ENCODE results near the gene ADAP1.

ADAP1 gene

GRCh38 chr7:949021-949934, 5.2 kb downstream of the ADAP1 start:
- TF ChIP-seq CTCF (IDR thresholded peaks at IDR 0.05; ENCODE audit: low read depth, low read length, missing control alignments) = no peak
- Histone ChIP-seq H3K4me3 (ENCODE audit: low read depth, low read length) (no peak overlapping the region), H3K27me3 (replicated peaks) (peaks cover 2% of the 10 kb centered on the region), H3K36me3 (replicated peaks) (no peaks in the 10 kb centered on the region), H3K27ac (no peak overlapping the region)
- in situ Hi-C loops (cut with HindIII; ENCODE audit: low pct_ligation_motif_present, low sequenced_read_pairs) = no loop called here
- no peak for DNase-seq

- H3K4me3 ChIP-seq (ENCODE audit: low read depth, low read length) = no peak overlapping the region
- H3K27me3 ChIP-seq (replicated peaks) = no peaks in the 10 kb centered on the region
- no peak overlapping the region for H3K27ac ChIP-seq
- in situ Hi-C loops (cut with HindIII; ENCODE audit: low pct_ligation_motif_present, low sequenced_read_pairs) = no loop called here
- H3K36me3 ChIP-seq (replicated peaks) = no peaks in the 10 kb centered on the region
- no peak for DNase-seq
- TF ChIP-seq CTCF (IDR thresholded peaks at IDR 0.05; ENCODE audit: low read depth, low read length, missing control alignments) = no peak
Observed at GRCh38 chr7:947391-948210, 6.9 kb downstream of the ADAP1 start.

- DNase-seq = no peak
- in situ Hi-C loops (cut with HindIII; ENCODE audit: low pct_ligation_motif_present, low sequenced_read_pairs) = no loop called here
- H3K27ac ChIP-seq = no peak overlapping the region
Observed at GRCh38 chr7:946256-946996, 8.1 kb downstream of the ADAP1 start.

GRCh38 chr7:945556-946255, 8.8 kb downstream of the ADAP1 start:
- no peak for DNase-seq
- H3K36me3 ChIP-seq (replicated peaks) = no peaks in the 10 kb centered on the region
- no peak overlapping the region for H3K27ac ChIP-seq
- no peak overlapping the region for H3K4me3 ChIP-seq (ENCODE audit: low read depth, low read length)
- in situ Hi-C loops (cut with HindIII; ENCODE audit: low pct_ligation_motif_present, low sequenced_read_pairs) = no loop called here
- no peak for TF ChIP-seq CTCF (IDR thresholded peaks at IDR 0.05; ENCODE audit: low read depth, low read length, missing control alignments)
- peaks cover 2% of the 10 kb centered on the region for H3K27me3 ChIP-seq (replicated peaks)

More at GRCh38 chr7:946256-946996, 8.1 kb downstream of the ADAP1 start:
- TF ChIP-seq CTCF (IDR thresholded peaks at IDR 0.05; ENCODE audit: low read depth, low read length, missing control alignments) = no peak
- Histone ChIP-seq H3K27me3 (replicated peaks) (peaks cover 2% of the 10 kb centered on the region), H3K36me3 (replicated peaks) (no peaks in the 10 kb centered on the region), H3K4me3 (ENCODE audit: low read depth, low read length) (no peak overlapping the region)

- Histone ChIP-seq H3K4me3 (ENCODE audit: low read depth, low read length) (no peak overlapping the region), H3K27ac (no peak overlapping the region), H3K27me3 (replicated peaks) (peaks cover 2% of the 10 kb centered on the region), H3K36me3 (replicated peaks) (no peaks in the 10 kb centered on the region)
- TF ChIP-seq CTCF (IDR thresholded peaks at IDR 0.05; ENCODE audit: low read depth, low read length, missing control alignments) = no peak
- DNase-seq = no peak
- in situ Hi-C loops (cut with HindIII; ENCODE audit: low pct_ligation_motif_present, low sequenced_read_pairs) = no loop called here
Observed at GRCh38 chr7:945147-945555, 9.3 kb downstream of the ADAP1 start.
